HL-60 (cell line): ENCODE measurements around the gene GPBP1.

ENCODE experiments used
- CTCF ChIP-seq: IDR thresholded peaks from one replicate; pipeline ENCODE4 v1.5.1; 2011; ENCODE audit warnings: low read length, control low read depth, inconsistent platforms; ENCODE audit not compliant: insufficient read depth
- REST ChIP-seq: IDR thresholded peaks from 2 replicates; pipeline ENCODE4 v1.6.1; 2012; ENCODE audit warnings: low read depth; ENCODE audit not compliant: insufficient replicate concordance

- TF ChIP-seq CTCF (no peak), REST (no peak)
Observed at GRCh38 chr5:57292336-57292735, 118.5 kb downstream of the GPBP1 start.
